Tibial nerve (tissue), 3 donors: ENCODE data around the gene ITPRIPL2.

Experiments used
- EP300 ChIP-seq, 2 donors: sonication (generic); formaldehyde crosslinking; IDR thresholded peaks; one replicate each; pipeline ENCODE4 v1.6.1; 2017; ENCODE audit warnings: antibody characterized with exemption in 2 of 2, mild to moderate bottlenecking in 1 of 2
- POLR2A ChIP-seq, 2 donors: fragments of 450-650 bp; IDR thresholded peaks; one replicate each; pipeline ENCODE4 v1.6.1; 2017; ENCODE audit warnings: antibody characterized with exemption in 2 of 2, mild to moderate bottlenecking in 2 of 2, moderate library complexity in 2 of 2

GRCh38 chr16:19170043-19170655 is 56.4 kb downstream of the ITPRIPL2 start:
- TF ChIP-seq EP300 (IDR thresholded peaks at IDR 0.05), result no peak
- TF ChIP-seq POLR2A (IDR thresholded peaks at IDR 0.05), result no peak
